Measurements from ENCODE around the gene QKI. TPM values are rescaled to one million over a fixed set of nuclear protein-coding genes. Genes with fewer than 3 reads are reported as not detected.

QKI gene
- total and polyA plus RNA-seq, 8 donors, result 8.0 to 261 (median 32.2) TPM

DNA sequence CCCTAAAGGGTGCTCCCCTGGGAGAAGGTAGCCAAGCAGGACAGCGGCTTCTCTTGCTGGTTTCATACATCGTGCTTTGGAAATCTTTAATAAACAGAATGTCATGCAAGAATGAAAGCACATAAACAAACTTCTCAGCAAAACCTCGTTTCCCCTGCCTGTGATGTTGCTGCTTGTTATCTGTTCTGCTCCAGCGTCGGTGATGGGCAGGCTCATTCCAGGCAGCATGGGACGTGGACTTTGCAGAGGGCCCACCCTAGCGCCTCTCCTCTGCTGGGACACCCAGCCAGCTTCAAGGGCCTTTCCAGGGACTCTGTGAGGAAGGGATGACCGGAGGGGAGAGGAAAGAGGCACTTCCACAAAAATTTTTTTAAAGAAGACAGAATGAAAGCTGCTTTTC, 197.7 kb downstream of the QKI start:
- no peak overlapping the region for H3K4me3 ChIP-seq
- H3K27ac ChIP-seq, result no peak overlapping the region
- intact Hi-C loops (cut with DNase I; ENCODE audit: low total_unique reads), result no loop called here
- no peaks in the 10 kb centered on the region for H3K27me3 ChIP-seq
- no peaks in the 10 kb centered on the region for H3K36me3 ChIP-seq
- no peak for DNase-seq
- WGBS, 5 donors, result 57 to 74% (median 62%) methylated on average over 8 of the region's 8 CpGs
- no peaks in the 10 kb centered on the region for H3K9me3 ChIP-seq
- H3K4me1 ChIP-seq, result no peaks in the 10 kb centered on the region
- no peak for TF ChIP-seq POLR2A (IDR thresholded peaks at IDR 0.05)
- TF ChIP-seq CTCF (IDR thresholded peaks at IDR 0.05), result no peak
- no peak for TF ChIP-seq POLR2AphosphoS5 (IDR thresholded peaks at IDR 0.05)
- TF ChIP-seq EP300 (IDR thresholded peaks at IDR 0.05), result no peak

DNA sequence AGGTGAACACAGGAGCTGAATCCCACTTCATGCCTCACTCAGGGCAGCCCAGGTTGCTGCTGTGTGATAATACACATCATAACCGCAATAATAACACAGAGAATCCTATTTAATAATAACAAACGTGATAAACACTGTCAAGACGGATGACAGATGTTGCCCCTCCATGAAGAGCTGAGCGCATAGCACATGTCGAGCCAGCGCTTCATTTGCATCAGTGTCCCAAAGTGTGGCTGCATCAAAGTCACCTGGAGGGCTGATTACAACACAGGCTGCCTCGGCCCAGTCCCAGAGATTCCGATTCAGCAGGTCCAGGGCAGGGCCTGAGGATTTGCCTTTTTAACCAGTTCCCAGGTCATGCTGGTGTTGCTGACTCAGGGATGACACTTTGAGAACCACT, 198.5 kb downstream of the QKI start:
- Histone ChIP-seq H3K36me3 (no peaks in the 10 kb centered on the region), H3K27ac (no peak overlapping the region)

DNA sequence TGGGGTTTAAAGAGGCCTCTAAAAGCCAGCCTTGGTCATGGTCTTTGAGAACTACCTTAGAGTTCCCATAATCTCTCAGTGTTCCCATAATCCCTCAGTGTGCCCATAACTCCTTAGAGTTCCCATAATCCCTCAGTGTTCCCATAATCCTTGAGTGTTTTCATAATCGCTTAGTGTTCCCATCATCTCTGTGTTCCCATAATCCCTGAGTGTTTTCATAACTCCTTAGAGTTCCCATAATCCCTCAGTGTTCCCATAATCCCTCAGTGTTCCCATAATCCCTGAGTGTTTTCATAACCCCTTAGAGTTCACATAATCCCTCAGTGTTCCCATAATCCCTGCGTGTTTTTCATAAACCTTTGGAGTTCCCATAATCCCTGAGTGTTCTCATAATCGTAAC, 199.2 kb downstream of the QKI start:
- no peak for TF ChIP-seq EP300 (IDR thresholded peaks at IDR 0.05)
- no peak for TF ChIP-seq POLR2A (IDR thresholded peaks at IDR 0.05)
- TF ChIP-seq POLR2AphosphoS5 (IDR thresholded peaks at IDR 0.05), result no peak
- TF ChIP-seq CTCF (IDR thresholded peaks at IDR 0.05), result no peak
- Histone ChIP-seq H3K36me3 (no peaks in the 10 kb centered on the region), H3K4me3 (no peak overlapping the region), H3K9me3 (no peaks in the 10 kb centered on the region), H3K4me1 (no peaks in the 10 kb centered on the region), H3K27me3 (no peaks in the 10 kb centered on the region), H3K27ac (no peak overlapping the region)
- WGBS, 5 donors, result 86 to 96% (median 94%) methylated on average over 3 of the region's 3 CpGs
- no peak for DNase-seq
- intact Hi-C loops (cut with DNase I; ENCODE audit: low total_unique reads), result no loop called here

More for the DNA sequence above, 198.5 kb downstream of the QKI start:
- DNase-seq, result no peak
- no peaks in the 10 kb centered on the region for H3K4me1 ChIP-seq
- H3K4me3 ChIP-seq, result no peak overlapping the region
- no peak for TF ChIP-seq POLR2AphosphoS5 (IDR thresholded peaks at IDR 0.05)
- no peak for TF ChIP-seq EP300 (IDR thresholded peaks at IDR 0.05)
- no peak for TF ChIP-seq POLR2A (IDR thresholded peaks at IDR 0.05)
- TF ChIP-seq CTCF (IDR thresholded peaks at IDR 0.05), result no peak
- H3K9me3 ChIP-seq, result no peaks in the 10 kb centered on the region
- no peaks in the 10 kb centered on the region for H3K27me3 ChIP-seq
- intact Hi-C loops (cut with DNase I; ENCODE audit: low total_unique reads), result no loop called here
- WGBS, 5 donors, result 60 to 80% (median 70%) methylated on average over 7 to 8 of the region's 8 CpGs

- Histone ChIP-seq H3K4me3 (no peak overlapping the region), H3K9me3 (no peaks in the 10 kb centered on the region), H3K27me3 (no peaks in the 10 kb centered on the region), H3K4me1 (no peaks in the 10 kb centered on the region), H3K36me3 (no peaks in the 10 kb centered on the region), H3K27ac (no peak overlapping the region)
- no peak for DNase-seq
- WGBS, 5 donors, result 81 to 92% (median 84%) methylated on average over 4 of the region's 4 CpGs
- intact Hi-C loops (cut with DNase I; ENCODE audit: low total_unique reads), result no loop called here
- TF ChIP-seq POLR2A (IDR thresholded peaks at IDR 0.05) (no peak), CTCF (IDR thresholded peaks at IDR 0.05) (no peak), POLR2AphosphoS5 (IDR thresholded peaks at IDR 0.05) (no peak), EP300 (IDR thresholded peaks at IDR 0.05) (no peak)
Measured at GRCh38 chr6:163616452-163616851, 201.9 kb downstream of the QKI start.
